ENCODE results near the gene CHMP4B.

The CHMP4B gene

DNA sequence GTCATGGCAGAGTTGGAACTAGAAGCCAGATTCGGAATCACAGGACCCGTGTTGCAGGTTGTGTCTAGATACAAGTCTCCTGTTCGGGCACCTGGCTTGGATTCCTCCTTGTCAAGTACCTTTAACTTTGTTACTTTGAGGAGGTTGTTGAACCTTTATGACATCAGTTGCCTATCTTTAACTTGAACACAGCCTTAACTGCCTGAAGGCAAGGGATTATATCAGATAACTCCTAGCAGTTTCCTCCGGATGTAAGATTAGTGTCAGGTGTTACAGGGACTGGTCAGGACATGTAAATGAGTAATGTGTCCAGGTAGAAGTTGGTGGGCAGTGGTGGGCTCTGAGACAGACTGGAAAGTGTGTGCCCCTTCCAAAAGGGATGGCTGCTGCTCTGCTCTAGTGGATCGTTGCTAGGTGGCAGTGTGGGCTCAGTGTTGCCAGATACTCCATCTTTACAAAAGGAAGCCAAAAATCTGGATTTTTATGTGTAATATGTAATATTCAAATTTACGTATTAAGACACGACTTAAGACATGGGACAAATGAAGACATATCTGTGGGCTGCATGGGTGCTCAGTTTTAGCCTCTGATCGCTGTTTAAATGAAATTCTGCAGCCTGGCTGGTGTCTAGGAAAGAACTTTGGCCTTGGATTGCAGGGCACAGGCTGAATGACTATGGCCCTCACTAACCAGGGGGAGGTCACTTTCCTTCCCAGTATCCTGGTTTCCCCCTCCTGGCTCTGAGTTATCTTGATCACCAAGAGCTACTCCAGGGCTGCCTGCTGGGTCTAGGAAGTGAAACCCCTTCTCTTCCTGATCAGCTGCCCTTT lies 27.1 kb downstream of the CHMP4B start:
- no peak for DNase-seq (ENCODE audit: low read depth)
- TF ChIP-seq, protein P1, sequence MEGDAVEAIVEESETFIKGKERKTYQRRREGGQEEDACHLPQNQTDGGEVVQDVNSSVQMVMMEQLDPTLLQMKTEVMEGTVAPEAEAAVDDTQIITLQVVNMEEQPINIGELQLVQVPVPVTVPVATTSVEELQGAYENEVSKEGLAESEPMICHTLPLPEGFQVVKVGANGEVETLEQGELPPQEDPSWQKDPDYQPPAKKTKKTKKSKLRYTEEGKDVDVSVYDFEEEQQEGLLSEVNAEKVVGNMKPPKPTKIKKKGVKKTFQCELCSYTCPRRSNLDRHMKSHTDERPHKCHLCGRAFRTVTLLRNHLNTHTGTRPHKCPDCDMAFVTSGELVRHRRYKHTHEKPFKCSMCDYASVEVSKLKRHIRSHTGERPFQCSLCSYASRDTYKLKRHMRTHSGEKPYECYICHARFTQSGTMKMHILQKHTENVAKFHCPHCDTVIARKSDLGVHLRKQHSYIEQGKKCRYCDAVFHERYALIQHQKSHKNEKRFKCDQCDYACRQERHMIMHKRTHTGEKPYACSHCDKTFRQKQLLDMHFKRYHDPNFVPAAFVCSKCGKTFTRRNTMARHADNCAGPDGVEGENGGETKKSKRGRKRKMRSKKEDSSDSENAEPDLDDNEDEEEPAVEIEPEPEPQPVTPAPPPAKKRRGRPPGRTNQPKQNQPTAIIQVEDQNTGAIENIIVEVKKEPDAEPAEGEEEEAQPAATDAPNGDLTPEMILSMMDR (IDR thresholded peaks at IDR 0.05; ENCODE audit: low read depth, low read length, missing control alignments): peak; percentile 7
- H3K4me3 ChIP-seq (ENCODE audit: low read depth, low read length): no peak overlapping the region
- in situ Hi-C loops (cut with HindIII; ENCODE audit: low sequenced_read_pairs): no loop called here

GRCh38 chr20:33839591-33839990 lies 28.4 kb downstream of the CHMP4B start:
- TF ChIP-seq, protein P1 (IDR thresholded peaks at IDR 0.05; ENCODE audit: low read depth, low read length, missing control alignments): no peak
- in situ Hi-C loops (cut with HindIII; ENCODE audit: low sequenced_read_pairs): no loop called here
- H3K4me3 ChIP-seq (ENCODE audit: low read depth, low read length): no peak overlapping the region
- no peak for DNase-seq (ENCODE audit: low read depth)

GRCh38 chr20:33840160-33840559 lies 29.0 kb downstream of the CHMP4B start:
- in situ Hi-C loops (cut with HindIII; ENCODE audit: low sequenced_read_pairs): no loop called here
- H3K4me3 ChIP-seq (ENCODE audit: low read depth, low read length): no peak overlapping the region
- TF ChIP-seq, protein P1 (IDR thresholded peaks at IDR 0.05; ENCODE audit: low read depth, low read length, missing control alignments): no peak
- no peak for DNase-seq (ENCODE audit: low read depth)

DNA sequence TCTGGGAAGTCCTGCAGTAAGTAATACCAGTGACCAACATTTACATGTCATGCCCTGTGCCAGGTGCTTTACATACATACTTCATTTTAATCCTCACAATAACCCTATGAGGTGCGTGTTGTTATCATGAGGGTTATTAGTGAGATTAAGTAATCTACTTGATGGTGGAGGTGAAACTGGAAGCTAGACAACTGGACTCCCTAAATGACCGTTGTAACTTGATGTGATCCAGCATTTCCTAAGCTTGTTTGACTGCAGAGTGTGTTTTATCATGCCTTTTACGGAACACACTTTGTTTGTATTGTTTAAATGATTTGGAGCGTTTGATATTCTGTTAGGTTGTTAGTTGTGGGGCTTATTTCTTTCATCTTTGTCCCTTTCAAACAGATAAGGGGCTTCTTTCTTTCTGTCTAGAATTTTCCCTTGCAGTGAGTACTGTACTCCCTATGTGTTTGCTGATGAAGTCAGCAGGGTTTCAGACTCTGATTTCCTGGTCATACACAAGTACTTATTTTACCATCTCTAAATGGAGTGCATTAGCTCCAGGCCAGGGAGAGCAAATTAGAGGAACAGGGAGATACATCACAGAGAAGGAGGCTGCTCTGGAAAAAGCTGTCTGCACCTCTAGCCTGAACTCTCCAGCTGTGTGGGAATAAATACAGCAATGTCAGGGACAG lies 29.7 kb downstream of the CHMP4B start:
- in situ Hi-C loops (cut with HindIII; ENCODE audit: low sequenced_read_pairs): no loop called here
- TF ChIP-seq, protein P1 (IDR thresholded peaks at IDR 0.05; ENCODE audit: low read depth, low read length, missing control alignments): no peak
- no peak overlapping the region for H3K4me3 ChIP-seq (ENCODE audit: low read depth, low read length)
- DNase-seq (ENCODE audit: low read depth): no peak

DNA sequence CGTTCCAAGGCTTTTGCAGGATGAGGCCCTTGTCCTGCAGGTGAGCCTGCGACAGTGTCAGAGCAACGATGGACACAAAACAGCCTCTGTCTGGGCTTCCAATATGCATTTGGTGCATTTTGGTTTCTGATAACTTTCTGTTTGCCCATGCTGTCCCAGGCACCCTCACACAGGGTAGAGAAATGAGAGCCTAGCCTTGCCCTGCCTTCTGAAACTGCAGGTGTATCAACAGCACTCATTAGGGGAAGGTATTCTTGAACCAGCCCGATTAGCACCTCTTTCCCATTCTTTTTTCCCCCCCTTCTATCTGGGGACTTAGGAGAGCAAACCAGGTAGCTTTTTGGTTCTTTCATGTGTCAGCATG lies 30.3 kb downstream of the CHMP4B start:
- no peak for DNase-seq (ENCODE audit: low read depth)
- in situ Hi-C loops (cut with HindIII; ENCODE audit: low sequenced_read_pairs): no loop called here
- H3K4me3 ChIP-seq (ENCODE audit: low read depth, low read length): no peak overlapping the region
- TF ChIP-seq, protein P1 (IDR thresholded peaks at IDR 0.05; ENCODE audit: low read depth, low read length, missing control alignments): no peak

DNA sequence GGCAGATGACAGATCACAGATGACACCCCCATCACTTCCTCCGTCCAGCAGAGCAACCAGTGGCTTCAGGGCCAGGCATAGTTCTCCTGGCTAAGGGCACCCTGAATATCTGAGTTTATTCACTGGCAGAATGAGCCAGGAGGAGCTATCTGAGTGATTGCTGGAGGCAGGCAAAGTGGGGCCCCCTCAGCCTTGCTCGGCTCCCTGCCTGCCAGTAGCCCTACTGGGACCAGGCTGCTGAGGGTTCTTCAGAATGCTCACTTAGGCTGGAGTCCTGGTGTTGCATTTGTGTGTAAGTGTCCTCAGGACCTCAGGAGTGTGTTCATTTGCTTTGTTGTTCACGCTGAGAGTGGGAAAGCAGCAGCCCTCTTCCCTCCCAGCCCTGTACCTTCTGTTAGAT lies 31.2 kb downstream of the CHMP4B start:
- TF ChIP-seq, protein P1 (IDR thresholded peaks at IDR 0.05; ENCODE audit: low read depth, low read length, missing control alignments): no peak
- no peak for DNase-seq (ENCODE audit: low read depth)
- H3K4me3 ChIP-seq (ENCODE audit: low read depth, low read length): no peak overlapping the region
- in situ Hi-C loops (cut with HindIII; ENCODE audit: low sequenced_read_pairs): no loop called here

Data from astrocyte of the cerebellum (primary cell).